Stomach (tissue), 9 donors: Measurements from ENCODE around the gene WNT16. TPM values are rescaled to one million over a fixed set of nuclear protein-coding genes. Genes with fewer than 3 reads are reported as not detected.

Experiments used
- DNase-seq, 2 donors: peaks; one replicate each; pipeline versions ENCODE4 v3.0.0 to v3.0.0-alpha.2; 2013 to 2019
- H3K27ac ChIP-seq, 5 donors: fragments of 200-600 bp in 4 of 5; sonication (generic) in 4 of 5; one replicate each; pipeline ENCODE4 v1.5.1; 2013 to 2019; ENCODE audit warnings: mild to moderate bottlenecking in 1 of 5, moderate library complexity in 1 of 5
- H3K27me3 ChIP-seq, 3 donors: fragments of 200-600 bp; sonication (generic); one replicate each; pipeline ENCODE4 v1.5.1; 2017 to 2019; ENCODE audit warnings: mixed run types in 1 of 3
- H3K36me3 ChIP-seq, 4 donors: fragments of 200-600 bp; sonication (generic); 1 replicate in 3 of 4; 2 replicates in 1 of 4; pipeline ENCODE4 v1.5.1; 2016 to 2019
- H3K4me1 ChIP-seq, 4 donors: fragments of 200-600 bp; sonication (generic); one replicate each; pipeline ENCODE4 v1.5.1; 2016 to 2019
- H3K4me3 ChIP-seq, 4 donors: fragments of 200-600 bp; sonication (generic) in 3 of 4; one replicate each; pipeline ENCODE4 v1.5.1; 2016 to 2019; ENCODE audit warnings: mild to moderate bottlenecking in 1 of 4
- H3K9me3 ChIP-seq, 4 donors: fragments of 200-600 bp; sonication (generic); one replicate each; pipeline ENCODE4 v1.5.1; 2016 to 2019
- EP300 ChIP-seq: sonication (generic); formaldehyde crosslinking; IDR thresholded peaks from one replicate; pipeline ENCODE4 v1.6.1; 2017; ENCODE audit warnings: antibody characterized with exemption
- POLR2AphosphoS5 ChIP-seq, 3 donors: sonication (generic); formaldehyde crosslinking; IDR thresholded peaks; one replicate each; pipeline ENCODE4 v1.6.1; 2016; ENCODE audit warnings: antibody characterized with exemption in 3 of 3
- WGBS, 5 donors: extraction: QIAGEN DNeasy Blood & Tissue Kit in 3 of 5; methylation state at CpG; one replicate each; pipeline versions ENCODE4 v1.1.5 to v1.1.7; 2013 to 2018; 5-methylcytosine and 5-hydroxymethylcytosine counted together
- intact Hi-C: fragments of 100-400 bp; cut with DNase I; formaldehyde crosslinking; loops from one replicate; pipeline ENCODE4 v1.15.1; 2023; ENCODE audit warnings: low total_unique reads
- polyA plus RNA-seq, 3 donors: library from polyadenylated mRNA; stranded (reverse); fragments of 200-250 nt; gene quantifications; one replicate each; pipeline ENCODE4 v1.2.3, GENCODE V29; 2013
- total RNA-seq, 5 donors: library from RNA; depleted of rRNA; stranded (reverse); fragments of >200 nt; gene quantifications; one replicate each; pipeline versions ENCODE4 v1.1.0 to v1.2.3, GENCODE V29; 2014 to 2016
- donor health status: healthy with polysubstance abuse.
- donor health status: Bipolar disorder and iron deficiency.
- donor health status: healthy.

Gene WNT16
- total and polyA plus RNA-seq, 8 donors = 0.05 to 0.37 TPM; not detected in 6

DNA sequence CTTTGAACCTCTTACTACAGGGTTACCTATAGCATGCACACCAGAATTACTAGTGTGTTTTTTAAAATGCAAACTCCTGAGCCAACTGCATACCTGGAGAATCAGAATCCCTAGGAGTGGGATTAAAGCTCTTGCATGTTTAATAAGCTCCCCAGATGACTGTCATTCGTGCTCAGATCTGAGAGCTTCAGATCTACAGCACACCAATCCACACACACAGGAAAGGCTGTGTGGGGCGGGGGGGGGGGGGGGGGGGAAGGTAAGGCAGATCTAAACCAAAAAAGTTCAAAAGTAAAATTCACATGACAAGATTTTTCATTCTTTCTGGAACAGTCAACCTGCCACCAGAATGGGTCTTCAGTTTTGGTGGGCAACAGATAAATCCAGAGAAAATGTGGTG lies 61.8 kb downstream of the WNT16 start:
- H3K4me1 ChIP-seq = peaks cover 0 to 70% (median 39%) of the 10 kb centered on the region in 4 donors
- DNase-seq = no peak
- no peaks in the 10 kb centered on the region for H3K9me3 ChIP-seq
- TF ChIP-seq POLR2AphosphoS5 (IDR thresholded peaks at IDR 0.05) (no peak), EP300 (no peak)
- H3K27ac ChIP-seq = no peak overlapping the region
- intact Hi-C loops = no loop called here
- 30 to 70% (median 39%) methylated on average over 2 of the region's 2 CpGs for WGBS, 5 donors
- no peaks in the 10 kb centered on the region for H3K27me3 ChIP-seq
- no peaks in the 10 kb centered on the region for H3K36me3 ChIP-seq
- H3K4me3 ChIP-seq = no peak overlapping the region

Other genes with a start within 250 kb of the WNT16 start
- gene FAM3C, start 67.3 kb downstream of the WNT16 start, total RNA-seq = 100 to 1,000 TPM in 1 of 5 donors, 10 to 100 TPM in 4; 15.2 to 147 (median 23.3) TPM
- 10 to 100 TPM; 25.2 to 32.5 (median 26.9) TPM for gene FAM3C, start 67.3 kb downstream of the WNT16 start, polyA plus RNA-seq